ENCODE results near the gene SPCS2.
"Not testable (repeated sequence)": the region's sequence is repeated elsewhere in the genome, so short reads cannot be mapped to it uniquely, and the experiment has no call there.

Gene SPCS2

GRCh38 chr11:74950374-74950969, 1.4 kb downstream of the SPCS2 start:
- DNase-seq (ENCODE audit: low read depth in 2 of 2), result no peak

DNA sequence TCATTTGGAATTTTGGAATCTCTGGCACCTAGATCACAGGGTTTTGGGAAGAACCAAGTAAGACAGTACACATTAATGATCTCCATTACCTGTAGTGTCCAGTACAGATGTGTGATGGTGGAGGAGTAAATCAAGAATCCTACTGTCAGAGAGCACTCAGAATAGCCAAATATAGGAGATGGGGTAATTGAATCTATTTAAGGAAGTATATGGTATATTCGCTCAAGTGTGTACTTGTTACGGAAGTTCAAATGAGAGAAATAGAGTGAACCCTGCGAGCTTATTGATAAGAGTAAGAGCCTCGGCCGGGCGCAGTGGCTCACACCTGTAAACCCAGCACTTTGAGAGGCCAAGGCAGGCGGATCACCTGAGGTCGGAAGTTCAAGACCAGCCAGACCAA, 2.2 kb downstream of the SPCS2 start:
- no peak for DNase-seq (ENCODE audit: low read depth in 2 of 2)

- no peak for DNase-seq (ENCODE audit: low read depth in 2 of 2)
These were observed 3.7 kb downstream of the SPCS2 start for GRCh38 chr11:74952752-74953151.

- DNase-seq (ENCODE audit: low read depth in 2 of 2), result no peak
These were observed 4.4 kb downstream of the SPCS2 start for GRCh38 chr11:74953451-74953850.

- DNase-seq (ENCODE audit: low read depth in 2 of 2), result no peak
These were observed 5.1 kb downstream of the SPCS2 start for GRCh38 chr11:74954199-74954598.

GRCh38 chr11:74956397-74957015, 7.4 kb downstream of the SPCS2 start:
- DNase-seq (ENCODE audit: low read depth in 2 of 2), result no peak

DNA sequence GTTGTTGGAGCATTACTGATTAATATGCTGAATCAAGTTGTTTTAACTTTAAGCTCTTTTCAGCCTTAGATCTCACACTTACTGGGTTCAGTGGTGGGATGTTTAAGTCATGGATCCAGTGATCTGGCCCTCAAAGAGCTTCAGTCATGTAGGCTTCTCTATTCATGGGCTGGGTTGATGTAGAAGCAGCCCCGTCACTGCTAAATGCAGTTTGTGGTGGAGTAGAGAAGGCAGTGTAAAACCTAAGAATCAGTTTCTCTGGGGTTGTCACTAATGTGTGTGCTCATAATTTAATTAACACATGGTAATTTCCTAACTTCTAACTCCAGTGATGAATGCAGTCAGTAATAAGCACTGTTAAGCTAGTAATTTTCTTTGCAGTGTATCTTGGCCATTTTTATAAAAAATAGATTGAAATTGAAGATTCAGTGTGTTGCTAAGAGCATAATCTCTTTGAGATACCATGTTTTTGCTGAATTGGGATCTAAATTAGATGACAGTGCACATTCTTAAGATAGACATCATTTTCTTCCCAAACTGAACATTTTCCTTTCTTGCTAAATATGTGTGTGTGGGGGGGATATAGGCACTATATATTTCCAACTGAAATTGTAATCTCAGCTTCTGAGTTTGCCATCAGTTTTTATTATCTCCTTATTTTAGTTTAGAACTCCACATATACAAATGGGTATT, 9.0 kb downstream of the SPCS2 start:
- no peak for DNase-seq (ENCODE audit: low read depth in 2 of 2)

- DNase-seq (ENCODE audit: low read depth in 2 of 2), result not testable (repeated sequence)
These were observed 11.1 kb downstream of the SPCS2 start for GRCh38 chr11:74960128-74960527.

DNA sequence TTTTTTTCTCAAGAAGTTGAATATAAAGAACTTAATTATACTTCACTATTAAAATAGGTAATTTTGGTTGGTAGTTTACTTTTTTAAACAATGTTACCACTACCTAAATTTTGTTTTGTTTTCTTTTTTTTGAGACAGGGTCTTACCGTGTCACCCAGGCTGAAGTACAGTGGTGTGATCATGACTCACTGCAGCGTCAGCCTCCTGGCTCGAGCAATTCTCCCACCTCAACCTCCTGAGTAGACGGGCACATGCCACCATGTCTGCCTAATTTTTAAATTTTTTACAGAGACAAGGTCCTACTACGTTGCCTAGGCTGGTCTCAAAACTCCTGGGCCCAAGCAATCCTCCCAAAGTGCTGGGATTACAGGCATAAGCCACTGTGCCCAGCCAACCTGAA, 17.6 kb downstream of the SPCS2 start:
- DNase-seq (ENCODE audit: low read depth in 2 of 2), result no peak

GRCh38 chr11:74970852-74971395, 21.9 kb downstream of the SPCS2 start:
- no peak for DNase-seq (ENCODE audit: low read depth in 2 of 2)

DNA sequence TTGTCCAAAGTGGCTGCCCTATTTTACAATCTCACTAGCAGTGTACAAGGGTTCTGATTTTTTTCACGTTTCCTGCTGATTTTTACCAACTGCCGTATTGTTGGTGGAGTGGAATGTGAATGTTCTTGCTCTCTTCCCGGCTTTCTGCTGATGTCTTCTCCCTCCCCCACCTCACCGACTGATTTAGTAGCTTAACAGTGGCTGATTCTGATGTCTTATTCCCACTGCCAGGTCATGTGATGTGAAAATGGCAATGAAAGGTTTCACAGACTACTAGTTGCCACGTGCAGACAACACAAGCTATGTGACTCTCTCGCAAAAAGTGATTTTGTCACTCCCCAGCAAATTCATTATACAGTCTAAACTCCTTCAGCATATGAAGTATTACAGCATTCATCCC, 22.4 kb downstream of the SPCS2 start:
- DNase-seq (ENCODE audit: low read depth in 2 of 2), result no peak

DNA sequence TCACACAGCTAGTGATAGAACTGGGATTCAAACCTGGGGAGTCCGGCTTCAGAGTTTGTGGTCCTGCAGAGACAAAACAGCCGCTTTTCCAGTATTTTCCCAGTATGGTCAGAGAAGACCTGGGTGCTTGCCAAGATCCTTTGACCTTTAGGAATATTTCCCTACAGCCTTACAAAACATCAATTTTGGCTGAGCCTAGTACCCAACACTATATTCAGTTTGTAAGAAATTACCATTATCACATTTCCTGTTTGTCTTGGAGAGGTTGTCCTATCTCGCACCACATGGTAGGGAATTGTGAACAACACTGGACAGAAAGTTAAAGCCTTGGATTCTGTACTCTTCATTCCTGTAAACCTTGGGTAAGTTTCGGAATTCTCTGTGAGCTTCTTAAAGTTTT, 29.0 kb downstream of the SPCS2 start:
- no peak for DNase-seq (ENCODE audit: low read depth in 2 of 2)

- DNase-seq (ENCODE audit: low read depth in 2 of 2), result no peak
These were observed 31.6 kb downstream of the SPCS2 start for GRCh38 chr11:74980634-74981033.

DNA sequence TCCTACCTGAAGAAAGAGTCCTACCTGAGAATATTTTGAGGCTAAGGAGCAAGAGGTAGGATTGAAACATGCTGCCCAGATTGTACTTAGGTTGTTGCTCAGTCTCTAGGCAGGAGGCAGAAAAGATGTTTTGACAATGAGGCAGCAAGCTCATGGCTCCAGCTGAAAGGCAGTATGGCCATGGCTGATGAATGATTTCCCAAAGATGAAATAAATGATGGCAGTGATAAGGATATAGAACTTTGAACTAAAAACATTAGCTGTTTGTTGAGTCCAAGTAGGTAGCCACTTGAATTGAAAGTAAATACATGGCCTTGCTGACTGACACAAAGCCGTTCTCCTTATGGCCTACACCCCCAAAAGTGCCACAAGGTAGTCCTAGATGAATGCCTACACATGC, 32.8 kb downstream of the SPCS2 start:
- no peak for DNase-seq (ENCODE audit: low read depth in 2 of 2)

DNA sequence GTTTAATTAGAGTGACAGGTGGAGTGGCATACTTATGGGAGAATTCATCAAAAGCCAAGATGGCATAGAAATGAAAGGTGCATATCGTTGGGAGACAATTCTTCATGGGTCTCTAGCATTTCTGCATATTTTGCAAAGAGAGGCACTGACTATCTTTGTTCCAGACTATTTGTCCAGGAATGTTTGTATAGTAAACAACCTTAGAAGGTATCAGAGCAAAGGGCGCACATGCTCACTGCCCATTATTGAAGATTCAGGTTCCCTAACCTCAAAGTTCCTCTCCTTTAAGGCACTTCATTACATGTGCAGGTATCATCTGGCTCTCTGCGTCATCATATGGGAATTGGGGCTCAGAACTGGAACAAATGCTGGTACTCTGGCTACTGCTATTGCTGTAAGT, 35.0 kb downstream of the SPCS2 start:
- no peak for DNase-seq (ENCODE audit: low read depth in 2 of 2)

DNA sequence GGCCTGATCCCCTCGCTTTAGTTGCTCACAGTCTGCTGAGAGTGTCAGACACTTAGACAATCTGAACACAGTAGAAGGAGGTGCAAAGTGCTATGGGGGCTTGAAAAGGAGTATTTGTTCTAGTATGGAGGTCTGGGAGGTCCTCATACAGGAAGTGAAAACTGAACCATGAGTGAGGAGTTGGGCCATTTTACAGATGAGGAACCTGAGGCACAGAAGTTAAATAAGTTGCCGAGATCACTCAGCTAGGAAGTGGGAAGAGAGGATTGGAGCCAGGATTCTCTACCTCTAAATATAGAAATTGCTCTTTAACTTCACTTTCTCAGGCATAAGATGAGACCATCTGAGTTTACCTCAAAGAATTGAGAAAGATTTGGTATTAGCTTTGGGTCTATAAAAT, 35.7 kb downstream of the SPCS2 start:
- no peak for DNase-seq (ENCODE audit: low read depth in 2 of 2)

GRCh38 chr11:74988541-74989259, 39.6 kb downstream of the SPCS2 start, which contains the start of gene NEU3:
NEU3 (plus strand) TSS chr11:74988933; CDS start chr11:74989061, 128 bp downstream.
- peak; percentile 75 to 80 for DNase-seq (ENCODE audit: low read depth in 2 of 2)

GRCh38 chr11:74989260-74989638, 40.2 kb downstream of the SPCS2 start:
- DNase-seq (ENCODE audit: low read depth in 2 of 2), result no peak

- DNase-seq (ENCODE audit: low read depth in 2 of 2), result not testable (repeated sequence)
These were observed 41.1 kb downstream of the SPCS2 start for GRCh38 chr11:74990150-74990549.

DNA sequence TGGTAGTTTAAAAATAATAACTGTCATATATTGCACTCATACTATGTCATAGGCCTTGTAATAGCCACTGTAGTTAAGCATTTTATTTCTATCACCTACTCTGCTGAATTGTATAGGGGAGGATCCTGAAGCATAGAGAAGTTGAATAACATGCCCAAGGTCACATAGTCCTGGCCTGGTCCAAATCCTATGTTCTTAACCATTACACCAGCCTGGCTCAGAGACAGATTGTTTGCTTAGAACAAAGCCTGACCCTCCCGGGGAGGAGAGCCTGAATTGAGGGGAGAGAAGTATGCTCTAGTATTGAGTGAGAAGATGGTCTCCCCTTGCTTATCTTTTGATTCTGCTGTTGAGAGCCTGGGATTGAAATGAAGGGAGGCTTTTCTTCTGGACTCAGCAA, 41.9 kb downstream of the SPCS2 start:
- no peak for DNase-seq (ENCODE audit: low read depth in 2 of 2)

DNA sequence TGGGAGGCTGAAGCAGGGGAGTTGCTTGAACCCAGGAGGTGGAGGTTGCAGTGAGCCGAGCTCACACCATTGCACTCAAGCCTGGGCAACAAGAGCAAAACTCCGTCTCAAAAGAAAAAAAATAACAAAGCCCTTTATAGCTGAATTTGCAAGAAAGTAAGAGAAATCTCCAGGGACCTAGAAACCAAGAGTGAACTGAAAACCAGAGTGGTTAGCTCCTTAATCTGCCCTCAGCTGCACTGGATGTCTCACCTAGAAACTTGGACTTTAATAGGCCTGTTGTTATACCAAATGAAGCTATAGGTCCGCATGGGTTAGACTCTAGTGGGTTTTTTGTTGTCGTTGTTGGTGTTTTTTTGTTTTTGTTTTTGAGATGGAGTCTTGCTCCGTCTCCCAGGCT, 43.8 kb downstream of the SPCS2 start:
- DNase-seq (ENCODE audit: low read depth in 2 of 2), result no peak

DNA sequence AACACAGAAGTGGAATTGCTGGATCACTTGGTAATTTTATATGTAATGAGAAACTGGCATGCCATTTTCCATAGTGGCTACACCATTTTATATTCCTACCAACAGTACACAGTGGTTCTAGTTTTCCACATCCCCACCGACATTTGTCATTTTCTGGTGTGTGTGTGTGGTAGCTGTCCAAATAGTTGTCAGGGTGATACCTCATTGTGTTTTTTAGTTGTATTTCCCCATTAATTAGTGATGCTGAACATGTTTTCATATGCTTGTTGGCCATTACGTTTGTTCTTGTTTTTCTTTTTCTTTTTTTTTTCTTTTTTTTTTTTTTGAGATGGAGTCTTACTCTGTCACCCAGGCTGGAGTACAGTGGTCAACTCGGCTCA, 51.9 kb downstream of the SPCS2 start:
- no peak for DNase-seq (ENCODE audit: low read depth in 2 of 2)
